Chondrocyte (in vitro differentiated cells): Measurements from ENCODE around the gene SNX19. TPM values are rescaled to one million over a fixed set of nuclear protein-coding genes. Genes with fewer than 3 reads are reported as not detected.

Experiments
- DNase-seq: peaks from one replicate; pipeline ENCODE4 v3.0.0; 2021; ENCODE audit warnings: mixed read lengths, low spot score
- H3K27ac Mint-ChIP-seq: one replicate; pipeline ENCODE4 v1.8.0; 2021; ENCODE audit warnings: mild to moderate bottlenecking, moderate library complexity, mixed read lengths; ENCODE audit not compliant: unreplicated experiment
- H3K27me3 Mint-ChIP-seq: 2 replicates; pipeline ENCODE4 v1.8.0; 2021; ENCODE audit warnings: low read depth, mixed read lengths
- H3K36me3 Mint-ChIP-seq: 2 replicates; pipeline ENCODE4 v1.8.0; 2021; ENCODE audit warnings: low read depth, mixed read lengths
- H3K4me1 Mint-ChIP-seq: 2 replicates; pipeline ENCODE4 v1.8.0; 2021; ENCODE audit warnings: low read depth, mild to moderate bottlenecking, mixed read lengths
- H3K4me3 Mint-ChIP-seq: one replicate; pipeline ENCODE4 v1.8.0; 2021; ENCODE audit warnings: mild to moderate bottlenecking, moderate library complexity, mixed read lengths; ENCODE audit not compliant: unreplicated experiment
- H3K9me3 Mint-ChIP-seq: 2 replicates; pipeline ENCODE4 v1.8.0; 2021; ENCODE audit warnings: low read depth, mixed read lengths
- total RNA-seq: library from RNA; stranded (reverse); gene quantifications from 3 replicates; pipeline ENCODE4 v1.2.1, GENCODE V29; 2021
- TF ChIP-seq, protein P1 (sequence below): fragments of 200-600 bp; sonication (generic); IDR thresholded peaks from 2 replicates; pipeline ENCODE4 v1.5.0; 2021; ENCODE audit warnings: antibody characterized with exemption, mild to moderate bottlenecking, moderate library complexity

The SNX19 gene
- total RNA-seq, 1 donor from 2014 or later: 55.8 TPM

DNA sequence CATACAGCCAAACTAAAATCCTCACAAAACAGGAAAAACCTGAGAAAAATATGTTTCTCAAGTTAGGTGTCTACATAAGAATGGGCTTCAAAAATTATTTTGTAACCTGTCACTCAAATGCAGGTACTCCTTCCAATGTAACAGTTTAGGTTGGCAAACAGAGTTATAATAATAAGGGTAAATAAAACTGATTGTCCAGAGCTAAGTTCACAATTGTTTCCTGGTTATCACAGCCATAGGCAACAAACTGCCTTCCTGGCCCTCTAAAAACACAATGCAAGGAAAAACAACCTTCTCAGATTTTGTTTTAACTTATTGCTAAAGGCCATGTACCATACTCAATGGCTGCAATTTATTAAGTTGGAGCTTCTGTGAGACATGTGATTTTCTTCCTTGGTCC, 36.4 kb downstream of the SNX19 start:
- no peak for DNase-seq
- TF ChIP-seq, protein P1, sequence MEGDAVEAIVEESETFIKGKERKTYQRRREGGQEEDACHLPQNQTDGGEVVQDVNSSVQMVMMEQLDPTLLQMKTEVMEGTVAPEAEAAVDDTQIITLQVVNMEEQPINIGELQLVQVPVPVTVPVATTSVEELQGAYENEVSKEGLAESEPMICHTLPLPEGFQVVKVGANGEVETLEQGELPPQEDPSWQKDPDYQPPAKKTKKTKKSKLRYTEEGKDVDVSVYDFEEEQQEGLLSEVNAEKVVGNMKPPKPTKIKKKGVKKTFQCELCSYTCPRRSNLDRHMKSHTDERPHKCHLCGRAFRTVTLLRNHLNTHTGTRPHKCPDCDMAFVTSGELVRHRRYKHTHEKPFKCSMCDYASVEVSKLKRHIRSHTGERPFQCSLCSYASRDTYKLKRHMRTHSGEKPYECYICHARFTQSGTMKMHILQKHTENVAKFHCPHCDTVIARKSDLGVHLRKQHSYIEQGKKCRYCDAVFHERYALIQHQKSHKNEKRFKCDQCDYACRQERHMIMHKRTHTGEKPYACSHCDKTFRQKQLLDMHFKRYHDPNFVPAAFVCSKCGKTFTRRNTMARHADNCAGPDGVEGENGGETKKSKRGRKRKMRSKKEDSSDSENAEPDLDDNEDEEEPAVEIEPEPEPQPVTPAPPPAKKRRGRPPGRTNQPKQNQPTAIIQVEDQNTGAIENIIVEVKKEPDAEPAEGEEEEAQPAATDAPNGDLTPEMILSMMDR: no peak
- Mint-ChIP-seq H3K36me3 (peaks cover 55% of the 10 kb centered on the region), H3K9me3 (no peaks in the 10 kb centered on the region), H3K4me1 (peaks cover 55% of the 10 kb centered on the region), H3K27ac (no peak overlapping the region), H3K4me3 (no peak overlapping the region), H3K27me3 (no peaks in the 10 kb centered on the region)

DNA sequence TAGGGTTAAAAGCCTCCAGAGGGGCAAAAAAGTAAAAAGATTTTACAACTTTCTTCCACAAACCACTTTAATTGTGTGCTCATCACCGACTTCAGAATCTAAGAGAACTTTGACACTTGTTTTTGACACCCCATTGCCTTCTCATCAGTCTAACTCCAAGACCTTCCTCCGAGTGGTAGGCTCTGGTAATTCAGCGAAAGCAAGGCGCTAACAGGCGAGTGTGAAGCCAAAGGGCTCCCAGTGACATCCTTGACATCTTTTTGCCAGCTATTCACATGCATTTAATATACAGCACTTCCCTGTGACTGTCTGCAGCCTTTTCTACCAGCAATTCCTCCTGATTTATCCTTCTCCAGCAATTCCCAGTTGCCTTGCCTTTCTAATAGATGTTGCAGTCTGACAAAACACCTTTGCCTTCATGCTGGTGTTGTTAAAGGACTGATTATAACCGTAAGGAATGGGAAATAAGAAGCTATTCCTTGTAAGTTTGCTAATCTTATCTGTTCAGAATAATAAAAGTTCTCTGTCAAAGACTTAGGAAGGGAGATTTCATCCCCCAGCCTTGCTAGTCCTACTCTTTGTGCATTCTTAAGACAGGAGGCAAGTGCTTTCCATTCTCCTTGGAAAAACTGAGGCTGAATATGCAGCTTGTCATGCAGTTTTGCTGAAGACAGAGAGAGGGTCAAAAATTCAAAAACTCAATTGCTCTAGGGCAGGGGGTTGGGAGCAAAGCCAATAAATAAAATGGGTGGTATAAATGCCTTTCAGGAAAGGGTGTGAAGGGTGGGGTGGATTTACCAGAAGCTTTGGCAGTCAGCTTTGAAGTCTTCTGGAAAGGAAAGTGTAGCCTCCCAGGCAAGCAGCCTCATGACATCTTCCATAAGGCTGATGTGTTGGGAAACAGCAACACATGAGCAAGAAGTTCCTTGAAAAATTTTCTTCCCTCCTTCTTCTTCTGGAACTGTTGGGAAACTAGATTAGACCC, 39.1 kb downstream of the SNX19 start:
- Mint-ChIP-seq H3K27me3 (no peaks in the 10 kb centered on the region), H3K9me3 (no peaks in the 10 kb centered on the region), H3K27ac (no peak overlapping the region), H3K4me1 (peaks cover 53% of the 10 kb centered on the region), H3K36me3 (peaks cover 53% of the 10 kb centered on the region), H3K4me3 (no peak overlapping the region)
- TF ChIP-seq, protein P1: no peak
- DNase-seq: no peak

DNA sequence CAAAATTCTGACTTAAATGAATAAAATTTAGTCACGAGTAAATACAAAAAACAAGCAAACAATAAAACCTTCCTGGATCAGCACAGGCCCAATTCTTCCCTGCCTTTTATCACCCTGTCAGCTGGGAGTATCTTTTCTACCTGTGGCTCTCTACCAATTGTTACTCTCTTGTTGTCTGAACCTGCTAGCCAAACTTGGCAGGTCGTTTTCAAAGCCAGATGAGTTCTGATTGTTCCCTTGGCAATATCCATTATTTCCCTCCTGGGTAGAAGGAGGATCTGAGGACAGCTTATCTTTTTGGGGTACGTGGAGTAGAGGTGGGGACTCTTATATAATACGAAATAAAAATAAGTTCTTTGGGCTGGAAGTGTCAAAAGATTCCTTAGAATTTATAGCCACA, 40.2 kb downstream of the SNX19 start:
- H3K9me3 Mint-ChIP-seq: no peaks in the 10 kb centered on the region
- no peaks in the 10 kb centered on the region for H3K27me3 Mint-ChIP-seq
- DNase-seq: no peak
- H3K4me3 Mint-ChIP-seq: no peak overlapping the region
- TF ChIP-seq, protein P1: no peak
- H3K4me1 Mint-ChIP-seq: peaks cover 47% of the 10 kb centered on the region
- peaks cover 49% of the 10 kb centered on the region for H3K36me3 Mint-ChIP-seq
- peak overlapping the region; percentile 61 for H3K27ac Mint-ChIP-seq

DNA sequence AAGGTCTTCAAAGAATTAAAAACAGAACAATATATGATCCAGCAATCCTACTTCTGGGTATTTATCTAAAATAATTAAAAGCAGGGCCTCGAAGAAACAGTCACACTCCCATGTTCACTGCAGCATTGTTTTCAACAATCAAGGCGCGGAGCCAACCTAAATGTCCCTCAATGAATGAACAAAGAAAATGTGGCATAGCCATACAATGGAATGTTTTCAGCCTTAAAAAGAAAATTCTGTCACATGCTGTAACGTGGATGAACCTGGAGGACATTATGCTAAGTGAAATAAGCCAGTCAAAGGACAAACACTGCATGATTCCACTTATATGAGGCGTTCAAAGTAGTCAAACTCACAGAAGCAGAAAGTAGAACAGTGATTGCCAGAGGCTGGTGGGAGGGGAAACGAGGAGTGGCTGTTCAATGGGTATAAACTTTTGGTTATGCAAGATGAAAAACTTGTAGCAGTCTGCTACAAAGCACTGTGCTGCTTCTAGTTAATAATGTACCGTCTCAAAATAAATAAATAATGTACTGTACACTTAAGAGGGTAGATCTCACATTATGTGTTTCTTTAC, 41.2 kb downstream of the SNX19 start:
- Mint-ChIP-seq H3K27me3 (no peaks in the 10 kb centered on the region), H3K36me3 (peaks cover 56% of the 10 kb centered on the region), H3K4me3 (no peak overlapping the region), H3K27ac (peak overlapping the region; percentile 89), H3K4me1 (peaks cover 45% of the 10 kb centered on the region), H3K9me3 (no peaks in the 10 kb centered on the region)
- no peak for DNase-seq
- TF ChIP-seq, protein P1: no peak

DNA sequence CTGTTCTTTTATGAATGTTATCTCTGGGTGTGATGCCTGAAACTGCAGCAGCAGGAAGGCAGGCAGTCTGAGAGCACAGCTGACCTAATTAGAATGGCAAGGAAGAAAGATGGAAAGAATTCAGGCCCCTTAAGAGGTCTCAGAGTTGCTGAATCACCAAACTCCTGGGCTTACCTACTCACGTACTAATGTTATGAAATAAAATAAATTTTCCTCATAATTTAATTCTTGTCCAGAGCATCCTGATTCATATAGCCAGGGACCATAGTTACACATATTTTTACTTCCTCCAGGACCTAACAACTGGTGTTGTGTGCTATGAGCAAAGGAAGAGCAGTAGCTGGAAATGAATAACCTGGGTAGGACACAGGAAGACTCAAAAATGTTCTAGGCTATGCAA, 41.9 kb downstream of the SNX19 start:
- no peak for DNase-seq
- Mint-ChIP-seq H3K27me3 (no peaks in the 10 kb centered on the region), H3K36me3 (peaks cover 56% of the 10 kb centered on the region), H3K9me3 (no peaks in the 10 kb centered on the region), H3K4me3 (no peak overlapping the region), H3K4me1 (peaks cover 46% of the 10 kb centered on the region), H3K27ac (peak overlapping the region; percentile 89)
- TF ChIP-seq, protein P1: no peak
